Mucosa of descending colon (tissue), 3 donors: ENCODE data around the gene PAK4. TPM values are rescaled to one million over a fixed set of nuclear protein-coding genes. Genes with fewer than 3 reads are reported as not detected.

Experiments
- ATAC-seq: fragments of 200-7000 bp; cut with Tn5 transposase; one replicate; pipeline ENCODE4 v1.9.1; 2020; ENCODE audit warnings: mild to moderate bottlenecking, moderate library complexity
- DNase-seq, 3 donors: peaks; one replicate each; pipeline ENCODE4 v3.0.0-alpha.2; 2020
- H3K36me3 ChIP-seq: fragments of 200-600 bp; one replicate; pipeline ENCODE4 v1.8.0; 2021; ENCODE audit warnings: low read depth, mild to moderate bottlenecking
- H3K4me1 ChIP-seq: fragments of 200-600 bp; one replicate; pipeline ENCODE4 v1.8.0; 2021; ENCODE audit warnings: low read depth, mild to moderate bottlenecking
- H3K4me3 ChIP-seq: fragments of 200-600 bp; one replicate; pipeline ENCODE4 v1.8.0; 2021; ENCODE audit warnings: mild to moderate bottlenecking
- H3K9me3 ChIP-seq: fragments of 200-600 bp; one replicate; pipeline ENCODE4 v1.8.0; 2021; ENCODE audit warnings: mild to moderate bottlenecking
- CTCF ChIP-seq: fragments of 200-600 bp; IDR thresholded peaks from one replicate; pipeline ENCODE4 v1.8.0; 2022; ENCODE audit warnings: antibody characterized with exemption, mild to moderate bottlenecking
- intact Hi-C, 2 donors: fragments of 100-400 bp; cut with DNase I in 1 of 2; cut with micrococcal nuclease in 1 of 2; formaldehyde crosslinking; loops; one replicate each; pipeline versions ENCODE4 v1.11.0 to v1.11.1; 2022; cut with DNase I, micrococcal nuclease
- total RNA-seq, 3 donors: library from RNA; stranded (reverse); fragmentation: NEBNext Ultra II Directional in 2 of 3; extraction: Animal tissue kit (Norgen Biotek cat#: 25700) in 2 of 3; gene quantifications; one replicate each; pipeline versions ENCODE4 v1.2.1 to v1.2.4, GENCODE V29; 2021 to 2023
- donor health status: DM: no; HTN: no; CAD: no; lungs with moderate emphysema.
- donor health status: DM: no; HTN: no; CAD: no.
- donor health status: DM: no; HTN: yes; CAD: no.

Gene PAK4
- total RNA-seq, 3 donors from 2014 or later = 54.4 to 116 (median 76.5) TPM

DNA sequence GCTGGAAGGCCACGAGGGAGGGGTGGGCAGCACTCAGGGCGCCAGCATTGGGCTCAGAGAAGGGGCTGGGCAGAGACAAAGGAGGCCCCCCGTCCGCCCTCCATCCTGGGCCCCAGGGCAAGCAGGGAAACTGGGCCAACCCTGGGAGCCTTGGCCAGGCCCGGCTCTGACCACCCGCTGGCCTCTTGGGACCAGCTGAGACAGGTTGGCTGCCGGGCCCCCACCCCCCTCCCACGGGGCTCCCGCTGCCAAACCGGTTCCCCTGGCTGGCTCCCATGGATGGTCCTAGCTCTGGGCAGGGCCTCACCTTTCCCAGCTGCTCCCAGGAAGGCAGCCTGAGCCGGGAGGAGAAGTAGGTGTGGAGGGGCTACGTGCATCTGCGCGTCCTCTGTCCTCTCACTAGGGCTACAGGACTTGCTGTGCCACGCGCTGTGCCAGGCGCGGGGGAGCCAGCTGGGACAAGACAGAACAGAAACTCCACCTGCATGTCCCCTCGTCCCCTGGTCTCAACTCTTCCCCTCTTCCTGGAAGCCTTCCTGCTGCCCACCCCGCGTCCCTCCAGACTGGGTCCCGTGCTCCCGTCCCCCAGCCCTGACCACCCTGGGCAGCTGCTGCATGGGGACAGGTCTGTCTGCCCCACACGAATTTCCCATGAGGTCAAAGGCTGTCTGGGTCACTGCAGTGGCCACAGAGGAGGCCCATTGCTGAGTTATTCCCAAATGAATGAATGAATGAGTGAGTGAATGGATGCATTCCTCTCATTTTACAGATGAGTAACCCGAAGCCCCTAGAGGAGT lies 42.1 kb downstream of the PAK4 start:
- Histone ChIP-seq H3K36me3 (no peaks in the 10 kb centered on the region), H3K4me1 (peaks cover 21% of the 10 kb centered on the region), H3K9me3 (no peaks in the 10 kb centered on the region), H3K4me3 (no peak overlapping the region)
- ATAC-seq (peak; percentile 76), DNase-seq (peak; percentile 51 to 74 (median 73))
- TF ChIP-seq CTCF = no peak
- intact Hi-C loops = no loop called here

- Histone ChIP-seq H3K4me3 (no peak overlapping the region), H3K36me3 (no peaks in the 10 kb centered on the region), H3K4me1 (peaks cover 21% of the 10 kb centered on the region), H3K9me3 (no peaks in the 10 kb centered on the region)
- intact Hi-C loops = no loop called here
- ATAC-seq (no peak), DNase-seq (no peak)
- TF ChIP-seq CTCF = no peak
These were observed 42.9 kb downstream of the PAK4 start for GRCh38 chr19:39168258-39169142.

GRCh38 chr19:39169143-39169810 lies 43.7 kb downstream of the PAK4 start:
- H3K4me1 ChIP-seq = peaks cover 21% of the 10 kb centered on the region
- TF ChIP-seq CTCF = no peak
- H3K9me3 ChIP-seq = no peaks in the 10 kb centered on the region
- no peak for ATAC-seq
- H3K4me3 ChIP-seq = no peak overlapping the region
- no peaks in the 10 kb centered on the region for H3K36me3 ChIP-seq
- intact Hi-C loops = no loop called here
- no peak for DNase-seq

DNA sequence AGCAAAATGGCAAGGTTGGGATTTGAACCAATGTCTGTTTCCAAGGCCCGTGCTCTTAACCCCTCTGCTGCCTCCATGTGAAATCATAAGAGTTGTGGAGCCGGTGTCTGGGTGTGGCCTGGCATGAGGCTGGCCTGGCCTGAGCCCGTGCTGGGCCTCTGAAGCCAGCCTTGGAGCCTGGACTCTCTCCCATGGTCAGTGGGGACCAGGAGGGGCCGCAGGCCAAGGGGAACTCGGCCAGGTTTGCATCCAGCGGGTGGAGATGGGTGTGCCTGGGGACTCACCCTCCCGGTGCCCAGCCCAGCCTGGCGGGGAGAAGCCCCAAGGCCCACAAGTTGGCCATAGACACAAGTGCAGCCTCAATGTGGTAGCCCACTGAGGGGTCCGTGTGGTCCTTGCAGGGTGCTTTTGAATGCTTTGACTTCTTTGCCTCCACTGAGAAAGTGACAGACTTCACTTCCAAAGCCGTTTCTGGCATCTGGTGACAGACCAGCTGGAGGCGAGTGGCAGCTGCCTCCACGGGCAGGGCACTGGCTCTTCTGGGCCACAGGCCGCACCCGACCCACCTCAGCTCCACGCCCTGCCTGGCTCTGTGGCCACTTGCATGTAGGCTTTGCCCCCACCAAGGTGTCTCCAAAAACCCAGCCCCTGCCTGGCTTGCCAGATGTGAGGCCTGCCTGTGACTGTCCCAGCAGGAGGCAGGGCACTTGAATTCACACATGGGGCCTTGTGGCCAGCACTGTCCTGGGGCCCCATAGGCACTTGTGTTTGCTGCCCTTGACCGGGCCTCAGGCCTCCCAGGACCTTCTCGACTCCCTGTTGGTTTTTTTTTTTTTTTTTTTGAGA lies 45.0 kb downstream of the PAK4 start:
- no peak overlapping the region for H3K4me3 ChIP-seq
- intact Hi-C loops = no loop called here
- H3K9me3 ChIP-seq = no peaks in the 10 kb centered on the region
- TF ChIP-seq CTCF = no peak
- peaks cover 21% of the 10 kb centered on the region for H3K4me1 ChIP-seq
- H3K36me3 ChIP-seq = no peaks in the 10 kb centered on the region
- DNase-seq (no peak), ATAC-seq (no peak)
